H9 (cell line): ENCODE results near the gene SPECC1L. TPM values are rescaled to one million over a fixed set of nuclear protein-coding genes. Genes with fewer than 3 reads are reported as not detected.

ENCODE experiments used
- DNase-seq: peaks from one replicate; pipeline ENCODE4 v3.0.0-alpha.2; 2017
- H2AFZ ChIP-seq: one replicate; pipeline ENCODE4 v1.6.1; 2013; ENCODE audit warnings: mild to moderate bottlenecking, low read length, control low read depth, moderate library complexity
- H2AK5ac ChIP-seq: 2 replicates; pipeline ENCODE4 v1.6.1; 2013; ENCODE audit warnings: low read length, control low read depth, mixed read lengths; ENCODE audit not compliant: insufficient read length
- H2BK120ac ChIP-seq: one replicate; pipeline ENCODE4 v1.6.1; 2013; ENCODE audit warnings: low read depth, mild to moderate bottlenecking, low read length, control low read depth, inconsistent platforms; ENCODE audit not compliant: poor library complexity, severe bottlenecking
- H2BK12ac ChIP-seq: 2 replicates; pipeline ENCODE4 v1.6.1; 2013; ENCODE audit warnings: low read length, control low read depth, mixed read lengths, low read depth; ENCODE audit not compliant: insufficient read length
- H2BK15ac ChIP-seq: 2 replicates; pipeline ENCODE4 v1.6.1; 2013; ENCODE audit warnings: low read depth, low read length, control low read depth
- H2BK20ac ChIP-seq: one replicate; pipeline ENCODE4 v1.6.1; 2013; ENCODE audit warnings: low read depth, mild to moderate bottlenecking, low read length, control low read depth, inconsistent platforms; ENCODE audit not compliant: poor library complexity, severe bottlenecking
- H2BK5ac ChIP-seq: 2 replicates; pipeline ENCODE4 v1.6.1; 2013; ENCODE audit warnings: low read length, control low read depth, mixed read lengths; ENCODE audit not compliant: insufficient read length
- H3K14ac ChIP-seq: 2 replicates; pipeline ENCODE4 v1.6.1; 2013; ENCODE audit warnings: low read length, control low read depth; ENCODE audit not compliant: insufficient read depth
- H3K18ac ChIP-seq: 2 replicates; pipeline ENCODE4 v1.6.1; 2013; ENCODE audit warnings: low read depth, mild to moderate bottlenecking, mixed read lengths, low read length, control low read depth; ENCODE audit not compliant: insufficient read length
- H3K23ac ChIP-seq: 2 replicates; pipeline ENCODE4 v1.6.1; 2013; ENCODE audit warnings: low read length, control low read depth, mixed read lengths, low read depth; ENCODE audit not compliant: insufficient read length
- H3K23me2 ChIP-seq: 2 replicates; pipeline ENCODE4 v1.6.1; 2013; ENCODE audit warnings: low read depth, mild to moderate bottlenecking, mixed read lengths, low read length, control low read depth; ENCODE audit not compliant: insufficient read length, poor library complexity, severe bottlenecking
- H3K27ac ChIP-seq: 2 replicates; pipeline ENCODE4 v1.5.1; 2013; ENCODE audit warnings: low read length, control low read depth, mixed read lengths, low read depth; ENCODE audit not compliant: insufficient read length
- H3K27me3 ChIP-seq: 2 replicates; pipeline ENCODE4 v1.6.1; 2013; ENCODE audit warnings: low read length, control low read depth, inconsistent platforms; ENCODE audit not compliant: insufficient read depth
- H3K4ac ChIP-seq: 2 replicates; pipeline ENCODE4 v1.6.1; 2013; ENCODE audit warnings: low read depth, mild to moderate bottlenecking, control low read depth, inconsistent platforms, low read length, moderate library complexity
- H3K4me1 ChIP-seq: 2 replicates; pipeline ENCODE4 v1.6.1; 2013; ENCODE audit warnings: low read length, control low read depth, inconsistent platforms; ENCODE audit not compliant: insufficient read depth
- H3K4me2 ChIP-seq: 2 replicates; pipeline ENCODE4 v1.6.1; 2013; ENCODE audit warnings: low read length, control low read depth, mixed read lengths; ENCODE audit not compliant: insufficient read length, insufficient read depth
- H3K56ac ChIP-seq: 2 replicates; pipeline ENCODE4 v1.6.1; 2013; ENCODE audit warnings: low read depth, mild to moderate bottlenecking, mixed read lengths, low read length, control low read depth; ENCODE audit not compliant: insufficient read length
- H3K79me1 ChIP-seq: 2 replicates; pipeline ENCODE4 v1.6.1; 2013; ENCODE audit warnings: low read depth, mild to moderate bottlenecking, moderate library complexity, low read length, control low read depth, inconsistent platforms; ENCODE audit not compliant: insufficient read depth, poor library complexity, severe bottlenecking
- H3K79me2 ChIP-seq: 2 replicates; pipeline ENCODE4 v1.6.1; 2013; ENCODE audit warnings: low read length, control low read depth, inconsistent platforms; ENCODE audit not compliant: insufficient read depth
- H3K9ac ChIP-seq: 2 replicates; pipeline ENCODE4 v1.6.1; 2013; ENCODE audit warnings: low read length, control low read depth, mixed read lengths; ENCODE audit not compliant: insufficient read length; ENCODE audit errors: extremely low read depth
- H3K9me3 ChIP-seq: one replicate; pipeline ENCODE4 v1.6.1; 2013; ENCODE audit warnings: low read depth, low read length, inconsistent platforms; ENCODE audit not compliant: control insufficient read depth
- H3T11ph ChIP-seq: one replicate; pipeline ENCODE4 v1.6.1; 2013; ENCODE audit warnings: mild to moderate bottlenecking, low read length, control low read depth, inconsistent platforms
- H4K20me1 ChIP-seq: one replicate; pipeline ENCODE4 v1.6.1; 2013; ENCODE audit not compliant: control insufficient read depth, insufficient read length, insufficient read depth
- H4K5ac ChIP-seq: 2 replicates; pipeline ENCODE4 v1.6.1; 2013; ENCODE audit warnings: low read depth, mild to moderate bottlenecking, mixed read lengths, low read length, control low read depth; ENCODE audit not compliant: insufficient read length
- H4K8ac ChIP-seq: replicated peaks from 2 replicates; pipeline ENCODE4 v1.6.1; 2013; ENCODE audit warnings: low read length, control low read depth, mixed read lengths, low read depth; ENCODE audit not compliant: insufficient read length
- H4K91ac ChIP-seq: 2 replicates; pipeline ENCODE4 v1.6.1; 2013; ENCODE audit warnings: low read depth, mild to moderate bottlenecking, moderate library complexity, mixed read lengths, low read length, control low read depth; ENCODE audit not compliant: insufficient read length
- H3K27ac Mint-ChIP-seq, 3 experiments: 2 replicates in 2 of 3; 3 replicates in 1 of 3; pipeline ENCODE4 v1.8.0; 2020 to 2021; ENCODE audit warnings: mixed read lengths in 3 of 3, mild to moderate bottlenecking in 1 of 3, moderate library complexity in 1 of 3
- H3K27me3 Mint-ChIP-seq: 2 replicates; pipeline ENCODE4 v1.8.0; 2021; ENCODE audit warnings: low read depth, mild to moderate bottlenecking, moderate library complexity, mixed read lengths
- H3K36me3 Mint-ChIP-seq, 3 experiments: 2 replicates in 2 of 3; 3 replicates in 1 of 3; pipeline ENCODE4 v1.8.0; 2020 to 2021; ENCODE audit warnings: low read depth in 3 of 3, mixed read lengths in 3 of 3; ENCODE audit not compliant: insufficient read depth in 1 of 3
- H3K4me1 Mint-ChIP-seq, 2 experiments: 2 replicates each; pipeline ENCODE4 v1.8.0; 2020; ENCODE audit warnings: mixed read lengths in 2 of 2
- H3K4me3 Mint-ChIP-seq, 2 experiments: 2 replicates in 1 of 2; 3 replicates in 1 of 2; pipeline ENCODE4 v1.8.0; 2020 to 2021; ENCODE audit warnings: mild to moderate bottlenecking in 2 of 2, mixed read lengths in 2 of 2, moderate library complexity in 1 of 2
- H3K9me3 Mint-ChIP-seq, 2 experiments: 2 replicates in 1 of 2; 3 replicates in 1 of 2; pipeline ENCODE4 v1.8.0; 2020; ENCODE audit warnings: mild to moderate bottlenecking in 2 of 2, mixed read lengths in 2 of 2, moderate library complexity in 1 of 2
- WGBS: extraction: QIAGEN DNeasy Blood & Tissue Kit; methylation state at CpG from one replicate; pipeline ENCODE4 v1.1.7; 2013; ENCODE audit warnings: missing lambda C conversion rate, low lambda C conversion rate, mixed read lengths; ENCODE audit not compliant: insufficient read length; ENCODE audit errors: extremely low coverage; 5-methylcytosine and 5-hydroxymethylcytosine counted together
- total RNA-seq: library from RNA; stranded (reverse); gene quantifications from 2 replicates; pipeline ENCODE4 v1.2.1, GENCODE V29; 2021
- TF ChIP-seq, protein P1 (sequence below): fragments of 200-600 bp; sonication (generic); conservative IDR thresholded peaks from 3 replicates; pipeline ENCODE4 v1.8.0; 2021; ENCODE audit warnings: antibody characterized with exemption, mild to moderate bottlenecking

Gene SPECC1L
- total RNA-seq, 1 experiment from 2014 or later = 57.1 TPM

- no peak overlapping the region for H2BK20ac ChIP-seq
- Mint-ChIP-seq H3K27me3 (peaks cover 5% of the 10 kb centered on the region; the same call in 1 of the 2 replicates), H3K4me3 (no peak overlapping the region), H3K27ac (no peak overlapping the region), H3K36me3 (no peaks in the 10 kb centered on the region), H3K9me3 (no peaks in the 10 kb centered on the region), H3K4me1 (peaks cover 22 to 25% of the 10 kb centered on the region in 2 experiments)
- H4K5ac ChIP-seq = no peak overlapping the region
- no peaks in the 10 kb centered on the region for H3K79me2 ChIP-seq
- H4K8ac ChIP-seq = no peak overlapping the region
- no peak overlapping the region for H3K18ac ChIP-seq
- no peak overlapping the region for H2AFZ ChIP-seq
- H4K91ac ChIP-seq = no peak overlapping the region
- no peak overlapping the region for H3K9ac ChIP-seq
- no peaks in the 10 kb centered on the region for H3K79me1 ChIP-seq
- no CpG with 5 or more reads among the region's 6 CpGs for WGBS
- H2BK5ac ChIP-seq = no peak overlapping the region
- H4K20me1 ChIP-seq = no peaks in the 10 kb centered on the region
- peaks cover 4% of the 10 kb centered on the region; the same call in 1 of the 2 replicates for H3K4me1 ChIP-seq
- no peaks in the 10 kb centered on the region for H3K9me3 ChIP-seq
- DNase-seq = no peak
- H3K4ac ChIP-seq = no peak overlapping the region
- no peak overlapping the region for H3T11ph ChIP-seq
- H3K56ac ChIP-seq = no peak overlapping the region
- no peak overlapping the region for H3K4me2 ChIP-seq
- H3K23me2 ChIP-seq = no peaks in the 10 kb centered on the region
- no peak overlapping the region for H3K27ac ChIP-seq
- H3K27me3 ChIP-seq = no peaks in the 10 kb centered on the region
- TF ChIP-seq, protein P1, sequence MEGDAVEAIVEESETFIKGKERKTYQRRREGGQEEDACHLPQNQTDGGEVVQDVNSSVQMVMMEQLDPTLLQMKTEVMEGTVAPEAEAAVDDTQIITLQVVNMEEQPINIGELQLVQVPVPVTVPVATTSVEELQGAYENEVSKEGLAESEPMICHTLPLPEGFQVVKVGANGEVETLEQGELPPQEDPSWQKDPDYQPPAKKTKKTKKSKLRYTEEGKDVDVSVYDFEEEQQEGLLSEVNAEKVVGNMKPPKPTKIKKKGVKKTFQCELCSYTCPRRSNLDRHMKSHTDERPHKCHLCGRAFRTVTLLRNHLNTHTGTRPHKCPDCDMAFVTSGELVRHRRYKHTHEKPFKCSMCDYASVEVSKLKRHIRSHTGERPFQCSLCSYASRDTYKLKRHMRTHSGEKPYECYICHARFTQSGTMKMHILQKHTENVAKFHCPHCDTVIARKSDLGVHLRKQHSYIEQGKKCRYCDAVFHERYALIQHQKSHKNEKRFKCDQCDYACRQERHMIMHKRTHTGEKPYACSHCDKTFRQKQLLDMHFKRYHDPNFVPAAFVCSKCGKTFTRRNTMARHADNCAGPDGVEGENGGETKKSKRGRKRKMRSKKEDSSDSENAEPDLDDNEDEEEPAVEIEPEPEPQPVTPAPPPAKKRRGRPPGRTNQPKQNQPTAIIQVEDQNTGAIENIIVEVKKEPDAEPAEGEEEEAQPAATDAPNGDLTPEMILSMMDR = no peak
- H2AK5ac ChIP-seq = no peak overlapping the region
- no peak overlapping the region for H2BK12ac ChIP-seq
- H3K14ac ChIP-seq = no peak overlapping the region
- no peak overlapping the region for H2BK15ac ChIP-seq
- H2BK120ac ChIP-seq = no peak overlapping the region
- H3K23ac ChIP-seq = no peak overlapping the region
Measured at GRCh38 chr22:24463071-24463760, 192.6 kb downstream of the SPECC1L start.
